ENCODE measurements around the gene ZBTB7A. TPM values are rescaled to one million over a fixed set of nuclear protein-coding genes. Genes with fewer than 3 reads are reported as not detected.

ZBTB7A gene
- total and polyA plus RNA-seq, 2 of the 4 experiments (the other 2 are of a cell fraction), result 3.2 to 10.3 TPM

DNA sequence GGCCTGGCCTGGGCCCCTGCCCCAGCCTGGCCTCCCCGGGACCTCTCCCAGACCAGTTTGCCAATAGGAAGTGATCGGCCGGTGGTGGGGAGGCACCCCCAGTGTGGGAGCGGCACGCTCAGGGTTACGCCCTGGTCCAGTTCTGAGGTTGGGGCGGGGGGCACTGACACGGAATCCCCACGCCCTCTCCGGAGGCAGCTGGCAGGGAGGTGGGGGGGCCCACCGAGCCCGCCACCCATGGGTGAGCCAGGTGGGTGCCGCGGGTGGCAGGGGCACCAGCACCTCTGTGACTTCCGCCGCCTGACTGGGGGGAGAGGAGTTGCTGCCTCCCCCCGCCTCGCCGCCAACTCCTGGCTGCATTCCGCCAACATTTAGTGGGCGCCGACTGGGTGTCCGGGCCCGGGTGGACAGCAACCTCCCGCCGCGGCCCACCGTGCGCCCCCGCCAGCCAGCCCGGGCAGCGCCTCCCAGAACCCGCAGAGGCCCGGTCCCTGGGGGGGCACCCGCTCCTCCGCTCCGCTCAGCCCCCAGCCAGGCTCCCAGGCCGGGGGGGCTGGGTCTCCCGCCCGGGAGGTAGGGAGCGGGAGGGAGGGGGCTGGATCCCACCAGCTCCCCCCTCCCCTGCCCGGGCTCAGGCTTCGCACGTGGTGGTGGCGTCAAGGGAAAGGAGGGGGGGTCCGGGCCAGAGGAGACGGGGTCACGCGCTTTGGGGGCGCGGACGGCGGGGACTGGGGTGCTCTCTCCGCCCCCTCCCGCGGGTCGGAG is 2.0 kb downstream of the ZBTB7A start:
- intact Hi-C loops (cut with micrococcal nuclease), result loop anchor here (2.0 to 5.0 kb wide), 2 partner anchors 123 to 140 kb away; no protein-coding TSS in a partner anchor
- Histone ChIP-seq H3K9ac (ENCODE audit: low read depth, low read length) (peak overlapping the region; percentile 75), H3K4me3 (ENCODE audit: insufficient read depth, low read depth, low read length) (peak overlapping the region; percentile 83), H3K36me3 (ENCODE audit: control insufficient read depth, insufficient read depth, low read length) (peaks cover 22% of the 10 kb centered on the region), H4K20me1 (ENCODE audit: insufficient read depth, low read length) (peaks cover 52% of the 10 kb centered on the region), H3K9me3 (ENCODE audit: control insufficient read depth, insufficient read depth, low read length) (no peaks in the 10 kb centered on the region), H4K5ac (ENCODE audit: low read depth, low read length) (peak overlapping the region; percentile 7; the same call in 1 of the 2 replicates), H2BK15ac (ENCODE audit: low read depth, low read length) (no peak overlapping the region), H3K27me3 (ENCODE audit: control insufficient read depth, insufficient read depth, low read length) (no peaks in the 10 kb centered on the region), H3K18ac (ENCODE audit: low read depth, low read length) (no peak overlapping the region; the same call in 1 of the 2 replicates), H2BK20ac (ENCODE audit: low read depth, low read length) (no peak overlapping the region), H3K79me1 (ENCODE audit: low read depth in 1 of 2, low read length in 2 of 2) (peaks cover 3 to 26% of the 10 kb centered on the region in 2 experiments; a peak in 2 of 4 replicates), H4K8ac (ENCODE audit: low read depth in 2 of 2, low read length in 2 of 2) (peak overlapping the region in 1 of 2 experiments; percentile 37; a peak in 1 of 4 replicates), H3K4me2 (ENCODE audit: low read depth, low read length) (peak overlapping the region; percentile 91), H2AK5ac (ENCODE audit: low read depth, low read length) (peak overlapping the region; percentile 53), H2BK120ac (ENCODE audit: low read depth, low read length) (no peak overlapping the region; the same call in 1 of the 2 replicates), H3K14ac (replicated peaks; ENCODE audit: low read depth, low read length) (peak overlapping the region; percentile 45), H4K91ac (ENCODE audit: insufficient read depth, low read depth, low read length) (peak overlapping the region; percentile 32; the same call in 1 of the 2 replicates), H2AK9ac (replicated peaks; ENCODE audit: low read depth, low read length, poor library complexity) (peak overlapping the region; percentile 99), H3K23ac (ENCODE audit: low read depth, low read length) (peak overlapping the region; percentile 71; the same call in 1 of the 2 replicates), H3K27ac (ENCODE audit: insufficient read depth, low read length) (peak overlapping the region; percentile 98), H2BK5ac (ENCODE audit: low read depth, low read length, poor library complexity, severe bottlenecking) (peak overlapping the region; percentile 93), H2AFZ (replicated peaks; ENCODE audit: low read length, poor library complexity) (peak overlapping the region; percentile 67), H3K56ac (ENCODE audit: extremely low read depth, insufficient read depth, low read length) (peak overlapping the region; percentile 65), H3K4ac (ENCODE audit: low read depth, low read length) (peak overlapping the region; percentile 60), H3K4me1 (ENCODE audit: control insufficient read depth, insufficient read depth, low read length) (peaks cover 29% of the 10 kb centered on the region), H3K9me1 (ENCODE audit: insufficient read depth, low read length) (no peaks in the 10 kb centered on the region)
- in situ Hi-C loops (cut with MboI; ENCODE audit: low sequenced_read_pairs), result no loop called here
- POLR2A ChIA-PET (ENCODE audit: unreplicated experiment), result no interaction called here
- WGBS, 2 experiments (ENCODE audit: extremely low coverage in 2 of 2, insufficient read length in 1 of 2), result 3% methylated on average over 8 of the region's 57 CpGs; no CpG with 5 or more reads in 1 of the 2 experiments
- CTCF ChIA-PET, result no interaction called here
- no peak for DNase-seq
- ATAC-seq (ENCODE audit: low read depth), result peak; percentile 0; the same call in 1 of the 2 replicates
- no TSS peak for BruUV-seq (replicated peaks)
- dilution Hi-C loops (cut with HindIII; ENCODE audit: low sequenced_read_pairs, unreplicated experiment), result no loop called here
- TF ChIP-seq POLR2A (IDR thresholded peaks at IDR 0.05; ENCODE audit: low read depth, low read length) (no peak), CHD1 (IDR thresholded peaks at IDR 0.05; ENCODE audit: low read depth, low read length) (no peak), CEBPB (IDR thresholded peaks at IDR 0.05; ENCODE audit: low read depth, low read length) (no peak), NFE2L2 (IDR thresholded peaks at IDR 0.05; ENCODE audit: low read depth, low read length) (no peak), RFX5 (IDR thresholded peaks at IDR 0.05; ENCODE audit: low read depth, low read length) (no peak), RAD21 (IDR thresholded peaks at IDR 0.05; ENCODE audit: low read length) (no peak), MXI1 (IDR thresholded peaks at IDR 0.05; ENCODE audit: borderline replicate concordance, low read depth, low read length) (0 out of 2 replicates have a peak, but pooled peaks have one; percentile 37), FOS (IDR thresholded peaks at IDR 0.05; ENCODE audit: low read depth, low read length) (no peak), RCOR1 (IDR thresholded peaks at IDR 0.05; ENCODE audit: insufficient replicate concordance, low read length) (no peak), BHLHE40 (IDR thresholded peaks at IDR 0.05; ENCODE audit: low read depth, low read length) (peak; percentile 69; the same call in 1 of the 2 replicates), MAZ (IDR thresholded peaks at IDR 0.05; ENCODE audit: borderline replicate concordance, low read depth, low read length) (peak; percentile 76; the same call in 1 of the 2 replicates), MAFK (IDR thresholded peaks at IDR 0.05; ENCODE audit: low read depth, low read length) (no peak), SMC3 (IDR thresholded peaks at IDR 0.05; ENCODE audit: low read depth, low read length) (no peak)
- TF ChIP-seq, protein P1, sequence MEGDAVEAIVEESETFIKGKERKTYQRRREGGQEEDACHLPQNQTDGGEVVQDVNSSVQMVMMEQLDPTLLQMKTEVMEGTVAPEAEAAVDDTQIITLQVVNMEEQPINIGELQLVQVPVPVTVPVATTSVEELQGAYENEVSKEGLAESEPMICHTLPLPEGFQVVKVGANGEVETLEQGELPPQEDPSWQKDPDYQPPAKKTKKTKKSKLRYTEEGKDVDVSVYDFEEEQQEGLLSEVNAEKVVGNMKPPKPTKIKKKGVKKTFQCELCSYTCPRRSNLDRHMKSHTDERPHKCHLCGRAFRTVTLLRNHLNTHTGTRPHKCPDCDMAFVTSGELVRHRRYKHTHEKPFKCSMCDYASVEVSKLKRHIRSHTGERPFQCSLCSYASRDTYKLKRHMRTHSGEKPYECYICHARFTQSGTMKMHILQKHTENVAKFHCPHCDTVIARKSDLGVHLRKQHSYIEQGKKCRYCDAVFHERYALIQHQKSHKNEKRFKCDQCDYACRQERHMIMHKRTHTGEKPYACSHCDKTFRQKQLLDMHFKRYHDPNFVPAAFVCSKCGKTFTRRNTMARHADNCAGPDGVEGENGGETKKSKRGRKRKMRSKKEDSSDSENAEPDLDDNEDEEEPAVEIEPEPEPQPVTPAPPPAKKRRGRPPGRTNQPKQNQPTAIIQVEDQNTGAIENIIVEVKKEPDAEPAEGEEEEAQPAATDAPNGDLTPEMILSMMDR (conservative IDR thresholded peaks at IDR 0.05; ENCODE audit: low read depth, low read length), result no peak
- TF ChIP-seq, protein P2, sequence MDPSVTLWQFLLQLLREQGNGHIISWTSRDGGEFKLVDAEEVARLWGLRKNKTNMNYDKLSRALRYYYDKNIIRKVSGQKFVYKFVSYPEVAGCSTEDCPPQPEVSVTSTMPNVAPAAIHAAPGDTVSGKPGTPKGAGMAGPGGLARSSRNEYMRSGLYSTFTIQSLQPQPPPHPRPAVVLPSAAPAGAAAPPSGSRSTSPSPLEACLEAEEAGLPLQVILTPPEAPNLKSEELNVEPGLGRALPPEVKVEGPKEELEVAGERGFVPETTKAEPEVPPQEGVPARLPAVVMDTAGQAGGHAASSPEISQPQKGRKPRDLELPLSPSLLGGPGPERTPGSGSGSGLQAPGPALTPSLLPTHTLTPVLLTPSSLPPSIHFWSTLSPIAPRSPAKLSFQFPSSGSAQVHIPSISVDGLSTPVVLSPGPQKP (IDR thresholded peaks at IDR 0.05; ENCODE audit: borderline replicate concordance, low read depth, low read length), result no peak
